Stimulated activated CD8-positive, alpha-beta memory T cell treated with anti-CD3 and anti-CD28 coated beads, Interleukin-4, amount 100 ng/mL, for 1 hour (primary cell): ENCODE measurements around the gene COPZ1.
"Not testable (repeated sequence)": the region's sequence is repeated elsewhere in the genome, so short reads cannot be mapped to it uniquely, and the experiment has no call there.

Source experiments
- DNase-seq, 2 donors: peaks; one replicate each; pipeline ENCODE4 v3.0.0-alpha.2; 2020; ENCODE audit warnings: low read depth in 2 of 2, low spot score in 1 of 2

Gene COPZ1, protein sequence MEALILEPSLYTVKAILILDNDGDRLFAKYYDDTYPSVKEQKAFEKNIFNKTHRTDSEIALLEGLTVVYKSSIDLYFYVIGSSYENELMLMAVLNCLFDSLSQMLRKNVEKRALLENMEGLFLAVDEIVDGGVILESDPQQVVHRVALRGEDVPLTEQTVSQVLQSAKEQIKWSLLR

DNA sequence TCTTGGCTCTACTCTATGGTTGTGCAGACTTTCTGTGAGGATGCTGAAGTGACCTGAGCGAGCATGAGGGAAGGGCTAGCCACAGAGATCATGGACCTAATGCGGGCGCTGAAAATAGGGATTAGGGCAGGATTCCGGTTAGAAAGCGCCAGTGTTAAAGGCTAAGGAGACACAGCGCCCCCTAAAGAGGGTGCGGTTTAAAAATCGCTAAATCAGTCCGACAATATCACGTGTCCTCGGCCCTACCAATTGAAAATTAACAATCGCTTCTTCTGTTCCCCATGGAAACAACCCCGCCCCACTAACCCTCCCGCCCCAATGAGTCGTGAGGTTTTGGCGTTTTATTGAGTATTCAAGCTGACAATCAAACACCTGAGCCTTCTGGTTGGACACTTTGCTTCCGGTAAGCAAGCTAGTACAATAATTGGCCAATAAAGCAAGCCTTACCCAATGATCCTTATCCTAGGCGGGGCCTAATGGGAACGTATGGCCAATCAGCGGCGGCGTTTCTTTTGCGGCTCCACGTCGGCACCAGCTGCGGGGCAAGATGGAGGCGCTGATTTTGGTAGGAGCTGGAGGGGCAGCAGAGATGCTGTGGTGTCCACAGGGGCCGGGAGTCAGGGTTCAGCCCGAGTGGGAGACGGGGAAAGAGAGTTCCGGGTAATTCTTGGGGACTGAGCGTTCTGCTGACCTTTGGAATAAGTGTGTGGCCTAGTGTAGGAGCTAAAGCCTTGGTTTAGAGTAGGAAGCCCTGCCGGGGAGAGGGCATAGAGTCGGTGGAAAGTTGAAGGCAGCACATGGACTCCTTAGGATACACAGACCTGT, at the start of gene COPZ1:
TSS of gene COPZ1 (plus strand) at position 515 of the 825 bp plus-strand sequence. CDS start at position 548, 33 bp downstream.
- DNase-seq: peak; percentile 80 to 86

DNA sequence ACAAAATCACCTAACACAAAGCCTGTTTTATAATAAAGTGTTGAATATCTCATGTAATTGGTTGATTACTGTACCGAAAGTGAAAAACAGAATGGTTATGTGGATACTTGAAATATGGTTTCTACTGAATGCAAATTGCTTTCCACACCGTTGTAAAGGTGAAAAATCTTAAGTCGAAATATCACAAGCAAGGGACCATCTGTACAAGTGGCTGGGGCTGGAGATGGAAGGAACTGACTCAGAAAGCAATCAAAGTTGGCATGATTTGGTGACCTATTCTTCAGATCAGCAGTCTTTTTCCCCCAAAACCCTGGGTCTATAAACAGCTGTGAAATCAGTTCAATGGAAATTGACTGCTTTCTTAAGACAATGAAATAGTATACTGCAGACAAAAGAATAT, 48.6 kb upstream of the COPZ1 start:
- DNase-seq: no peak

DNA sequence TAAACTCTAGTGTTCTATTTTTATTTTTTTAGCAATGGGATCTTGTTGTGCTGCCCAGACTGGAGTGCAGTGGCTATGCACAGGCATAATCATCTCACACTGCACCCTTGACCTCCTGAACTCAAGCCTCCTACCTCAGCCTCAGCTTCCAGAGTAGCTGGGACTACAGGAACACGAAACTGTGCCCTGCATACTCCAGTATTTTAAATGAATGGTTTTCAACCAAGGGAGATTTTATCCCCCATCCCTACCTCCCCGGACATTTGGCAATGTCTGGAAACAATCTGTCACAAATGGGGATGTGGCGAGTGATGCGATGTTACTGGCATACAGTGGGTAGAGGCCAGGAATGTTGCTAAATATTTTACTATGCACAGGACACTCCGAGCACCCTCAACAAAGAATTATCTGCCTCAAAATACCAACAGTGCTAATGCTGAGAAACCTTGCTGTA, 47.1 kb upstream of the COPZ1 start:
- no peak for DNase-seq

DNA sequence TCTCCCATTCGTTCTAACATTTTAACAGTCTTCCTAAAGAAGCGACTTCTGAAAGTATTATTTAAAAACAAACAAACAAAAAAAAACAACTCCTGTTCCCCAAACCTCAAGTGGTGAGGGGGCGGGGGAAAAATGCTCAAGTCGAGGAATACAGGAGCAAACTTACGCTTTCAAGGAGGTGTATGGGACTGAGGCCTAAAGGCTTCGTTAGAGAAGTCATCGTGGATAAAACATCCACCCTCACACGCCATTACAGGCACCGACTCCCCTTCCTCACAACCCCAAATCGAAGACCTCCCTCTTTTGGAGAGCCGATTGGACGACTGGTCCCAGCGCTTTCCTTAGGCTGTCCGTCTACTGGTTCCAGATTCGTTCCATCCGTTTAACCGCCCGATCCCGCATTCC, 45.7 kb upstream of the COPZ1 start:
- DNase-seq: no peak

DNA sequence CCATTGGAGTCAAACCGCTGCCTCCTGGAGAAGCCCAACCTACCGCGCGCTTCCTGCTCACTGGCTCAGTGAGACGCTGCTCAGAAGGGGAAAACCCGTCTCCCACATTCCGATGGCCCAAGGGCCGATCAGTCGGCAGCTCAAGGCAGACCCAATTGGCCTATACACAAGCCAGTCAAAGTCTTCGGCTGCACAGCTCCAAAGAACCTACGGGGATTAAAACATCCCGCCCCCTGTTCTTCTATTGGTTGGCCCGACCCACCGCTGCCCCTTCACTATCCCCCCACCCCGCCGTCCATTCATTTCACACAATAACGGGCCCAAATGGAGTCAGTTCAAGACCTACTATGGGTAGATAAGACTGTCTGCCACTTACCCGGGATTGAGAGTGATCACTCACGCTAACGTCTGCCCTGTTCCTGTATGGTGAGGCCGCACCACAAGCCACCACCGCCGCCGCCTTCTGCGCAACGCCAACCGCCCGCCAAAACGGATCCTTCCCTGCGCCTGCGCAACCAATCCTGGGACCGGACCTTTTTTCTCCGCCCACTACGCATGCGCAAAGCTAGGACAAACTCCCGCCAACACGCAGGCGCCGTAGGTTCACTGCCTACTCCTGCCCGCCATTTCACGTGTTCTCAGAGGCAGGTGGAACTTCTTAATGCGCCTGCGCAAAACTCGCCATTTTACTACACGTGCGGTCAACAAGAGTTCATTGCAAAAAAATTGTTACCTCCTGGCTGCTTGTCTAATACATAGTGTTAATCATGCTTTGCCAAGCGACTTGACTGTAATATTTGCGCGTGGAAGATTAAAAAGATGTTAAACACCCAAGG, 45.1 kb upstream of the COPZ1 start, which contains the start of gene CBX5:
TSS of gene CBX5 (minus strand) at position 491 of the 836 bp plus-strand sequence. CDS start 22,472 bp downstream, outside the sequence.
- peak; percentile 98 to 100 for DNase-seq

DNA sequence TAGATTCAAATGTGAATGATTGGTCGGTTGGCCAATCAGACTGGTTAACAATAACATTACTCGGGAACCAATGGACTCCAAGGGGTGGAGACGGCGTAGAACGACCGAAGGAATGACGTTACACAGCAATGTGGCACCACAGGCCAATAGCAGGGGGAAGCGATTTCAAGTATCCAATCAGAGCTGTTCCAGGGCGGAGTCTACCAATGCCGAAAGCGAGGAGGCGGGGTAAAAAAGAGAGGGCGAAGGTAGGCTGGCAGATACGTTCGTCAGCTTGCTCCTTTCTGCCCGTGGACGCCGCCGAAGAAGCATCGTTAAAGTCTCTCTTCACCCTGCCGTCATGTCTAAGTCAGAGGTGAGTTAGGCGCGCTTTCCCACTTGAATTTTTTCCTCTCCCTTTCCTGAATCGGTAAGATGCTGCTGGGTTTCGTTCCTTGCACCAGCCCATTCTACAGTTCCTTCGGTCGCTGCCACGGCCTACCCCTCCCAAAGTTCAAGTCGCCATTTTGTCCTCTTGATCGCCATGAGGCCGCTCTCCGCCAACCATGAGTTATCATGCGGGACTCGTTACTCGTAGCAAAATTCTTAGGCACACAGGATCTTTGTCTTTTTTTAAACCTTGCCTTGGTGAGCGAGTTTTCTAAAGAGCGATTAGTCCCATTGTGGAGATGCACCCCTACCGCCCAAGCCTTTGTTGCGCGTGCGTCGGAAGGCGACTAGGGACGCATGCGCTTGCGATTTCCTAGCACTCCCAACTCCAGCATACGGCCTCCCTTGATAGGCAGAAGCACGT, 44.3 kb upstream of the COPZ1 start, which contains the start of gene HNRNPA1:
TSS of gene HNRNPA1 (plus strand) at position 259 of the 793 bp plus-strand sequence. CDS start at position 341, 82 bp downstream.
- DNase-seq: peak; percentile 64 to 88

DNA sequence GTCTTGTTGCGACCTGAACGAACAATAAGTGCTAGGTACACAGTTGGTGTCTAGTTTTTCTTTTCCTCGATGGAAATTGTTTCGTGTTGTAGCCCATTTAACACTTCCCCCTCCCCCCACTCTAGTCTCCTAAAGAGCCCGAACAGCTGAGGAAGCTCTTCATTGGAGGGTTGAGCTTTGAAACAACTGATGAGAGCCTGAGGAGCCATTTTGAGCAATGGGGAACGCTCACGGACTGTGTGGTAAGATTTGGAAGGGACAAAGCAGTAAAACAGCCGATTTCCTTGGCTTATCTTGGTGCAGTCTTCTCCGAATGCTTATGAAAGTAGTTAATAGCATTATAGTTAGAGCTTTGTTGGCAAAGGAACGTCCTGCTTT, 43.7 kb upstream of the COPZ1 start:
- not testable (repeated sequence) for DNase-seq

DNA sequence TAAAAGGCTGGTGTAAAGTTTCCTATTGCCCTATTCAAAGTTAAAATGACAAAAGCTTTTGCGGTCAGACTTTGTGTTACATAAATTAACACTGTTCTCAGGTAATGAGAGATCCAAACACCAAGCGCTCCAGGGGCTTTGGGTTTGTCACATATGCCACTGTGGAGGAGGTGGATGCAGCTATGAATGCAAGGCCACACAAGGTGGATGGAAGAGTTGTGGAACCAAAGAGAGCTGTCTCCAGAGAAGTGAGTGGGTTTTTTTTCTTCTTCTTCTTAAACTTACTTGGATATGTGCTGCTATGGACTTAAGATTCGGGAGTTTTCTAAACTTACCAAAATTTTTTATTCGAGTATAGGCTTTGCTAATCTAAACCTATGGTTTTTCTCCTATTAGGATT, 43.2 kb upstream of the COPZ1 start:
- not testable (repeated sequence) for DNase-seq

DNA sequence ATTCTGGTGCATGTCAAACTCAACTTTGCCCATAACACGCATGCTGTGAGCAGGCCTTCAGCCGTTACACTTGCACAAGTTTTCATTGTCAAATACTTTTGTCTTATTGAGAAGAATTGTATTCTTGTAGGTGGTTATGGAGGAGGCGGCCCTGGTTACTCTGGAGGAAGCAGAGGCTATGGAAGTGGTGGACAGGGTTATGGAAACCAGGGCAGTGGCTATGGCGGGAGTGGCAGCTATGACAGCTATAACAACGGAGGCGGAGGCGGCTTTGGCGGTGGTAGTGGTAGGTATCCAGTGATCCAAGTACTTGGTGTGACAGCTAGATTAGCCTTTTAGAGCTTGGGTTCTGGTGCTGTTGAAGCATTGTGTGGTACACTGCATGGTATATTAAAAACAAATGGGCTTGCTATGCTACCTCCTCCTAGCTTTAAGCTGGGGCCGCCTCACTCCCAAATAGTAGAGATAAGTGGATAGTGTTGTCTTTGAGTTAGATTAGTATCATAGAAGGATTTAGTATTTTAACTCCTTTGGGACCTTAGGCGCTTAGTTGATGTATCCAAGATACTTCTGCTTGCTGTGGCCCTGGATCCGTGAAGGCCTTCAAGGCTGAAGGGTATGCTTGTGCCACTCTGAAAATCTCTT, 41.9 kb upstream of the COPZ1 start:
- DNase-seq: no peak

DNA sequence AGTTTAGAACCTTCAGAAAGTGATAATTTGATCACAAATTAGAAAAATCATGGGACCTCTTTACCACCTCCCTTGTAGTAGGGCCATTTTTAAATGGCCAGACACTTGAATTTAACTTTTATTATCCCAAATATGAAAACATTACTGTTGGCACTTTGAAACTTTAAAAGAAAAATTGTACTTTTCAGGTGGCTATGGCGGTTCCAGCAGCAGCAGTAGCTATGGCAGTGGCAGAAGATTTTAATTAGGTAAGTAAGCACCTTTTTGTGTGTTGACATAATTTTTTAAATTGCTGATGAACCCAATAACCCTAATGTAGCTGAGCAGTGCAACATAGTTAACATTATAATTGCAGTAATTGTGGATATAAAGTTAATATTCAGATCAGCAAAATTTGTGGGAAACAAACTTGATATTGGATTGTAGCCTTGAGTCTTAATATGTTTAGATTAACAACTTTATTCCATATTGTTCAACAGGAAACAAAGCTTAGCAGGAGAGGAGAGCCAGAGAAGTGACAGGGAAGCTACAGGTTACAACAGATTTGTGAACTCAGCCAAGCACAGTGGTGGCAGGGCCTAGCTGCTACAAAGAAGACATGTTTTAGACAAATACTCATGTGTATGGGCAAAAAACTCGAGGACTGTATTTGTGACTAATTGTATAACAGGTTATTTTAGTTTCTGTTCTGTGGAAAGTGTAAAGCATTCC, 40.7 kb upstream of the COPZ1 start:
- DNase-seq: not testable (repeated sequence)

DNA sequence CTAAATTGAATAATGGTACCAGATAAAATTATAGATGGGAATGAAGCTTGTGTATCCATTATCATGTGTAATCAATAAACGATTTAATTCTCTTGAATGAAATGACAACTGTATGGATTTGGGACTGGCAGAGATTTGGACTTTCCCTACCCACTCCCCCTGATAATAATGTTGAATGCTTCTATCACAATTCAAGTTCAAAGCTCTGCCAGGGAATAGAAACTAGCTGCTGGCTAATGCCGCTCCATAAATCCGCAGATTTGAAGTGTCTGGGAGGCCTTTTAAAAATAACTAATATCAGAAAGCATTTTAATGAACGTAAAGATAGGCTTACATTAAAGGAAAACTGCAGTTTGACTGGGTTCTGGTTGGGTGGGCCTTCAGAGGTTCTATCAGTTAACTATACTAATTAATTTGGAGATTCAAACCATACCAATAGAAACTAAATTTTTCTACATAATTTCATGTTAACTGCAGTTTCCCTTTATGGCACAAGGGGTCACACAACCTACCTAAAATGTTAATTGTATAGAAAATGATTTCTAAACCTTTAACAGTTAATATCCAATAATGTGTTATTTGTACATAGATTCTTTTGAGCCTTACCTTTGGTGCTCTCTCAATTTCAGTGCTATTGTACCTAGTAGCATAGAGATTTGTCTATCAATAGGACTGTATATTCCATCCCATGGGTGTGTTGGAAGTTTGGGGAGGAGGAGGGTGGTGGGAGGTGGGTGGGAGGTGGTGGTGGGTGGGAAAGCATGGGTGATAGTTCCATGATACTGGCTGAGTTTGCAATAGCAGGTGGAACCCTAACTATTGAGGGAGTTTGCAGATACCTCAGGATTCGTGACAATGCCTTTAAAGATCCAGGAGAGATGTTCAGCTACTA, 39.5 kb upstream of the COPZ1 start:
- DNase-seq: no peak

DNA sequence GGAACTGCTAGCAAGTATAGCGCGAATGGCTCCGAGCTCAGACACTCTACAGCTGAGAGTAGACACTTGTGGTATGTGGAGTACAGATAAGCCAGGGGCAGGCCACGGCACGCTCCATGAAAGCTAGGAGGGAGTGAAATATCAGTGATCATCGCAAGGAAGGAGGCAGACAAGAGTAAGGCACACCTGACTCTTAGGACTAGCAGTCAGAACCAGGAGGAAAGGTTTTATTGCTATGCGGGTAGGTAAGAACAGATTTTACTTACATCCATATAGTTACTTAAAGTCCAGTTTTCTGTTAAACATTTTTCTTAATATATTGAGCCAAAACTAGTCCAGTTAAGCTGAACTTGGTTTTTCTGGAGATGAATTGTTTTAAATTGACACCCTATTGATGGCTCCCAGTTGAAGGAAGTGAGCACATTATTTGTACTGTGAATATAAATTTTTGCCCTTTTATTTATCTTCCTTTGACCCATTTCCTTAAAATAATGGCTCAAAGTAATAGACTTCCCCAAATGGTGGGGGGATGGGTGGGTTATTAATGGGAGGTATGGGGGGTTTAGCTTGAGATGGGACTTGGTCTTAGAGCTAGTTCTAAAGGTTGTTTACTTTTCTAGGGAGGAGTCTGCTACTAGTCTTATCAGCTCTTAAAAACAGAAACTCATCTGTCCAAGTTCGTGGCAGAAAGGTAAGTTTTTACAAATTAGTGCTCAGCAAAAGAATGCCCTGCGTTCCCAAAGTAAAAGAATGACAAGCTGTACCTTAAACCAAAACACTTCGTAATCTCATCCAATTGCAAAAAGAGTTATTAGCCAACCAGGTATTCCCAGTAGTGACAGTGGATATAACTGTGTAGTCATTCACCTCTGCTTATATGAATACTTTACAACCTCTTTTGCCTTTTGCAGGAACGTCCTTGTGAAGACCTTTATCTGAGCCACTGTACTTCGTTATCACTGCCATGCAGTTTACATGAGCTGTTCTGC, 38.6 kb upstream of the COPZ1 start:
- no peak for DNase-seq

DNA sequence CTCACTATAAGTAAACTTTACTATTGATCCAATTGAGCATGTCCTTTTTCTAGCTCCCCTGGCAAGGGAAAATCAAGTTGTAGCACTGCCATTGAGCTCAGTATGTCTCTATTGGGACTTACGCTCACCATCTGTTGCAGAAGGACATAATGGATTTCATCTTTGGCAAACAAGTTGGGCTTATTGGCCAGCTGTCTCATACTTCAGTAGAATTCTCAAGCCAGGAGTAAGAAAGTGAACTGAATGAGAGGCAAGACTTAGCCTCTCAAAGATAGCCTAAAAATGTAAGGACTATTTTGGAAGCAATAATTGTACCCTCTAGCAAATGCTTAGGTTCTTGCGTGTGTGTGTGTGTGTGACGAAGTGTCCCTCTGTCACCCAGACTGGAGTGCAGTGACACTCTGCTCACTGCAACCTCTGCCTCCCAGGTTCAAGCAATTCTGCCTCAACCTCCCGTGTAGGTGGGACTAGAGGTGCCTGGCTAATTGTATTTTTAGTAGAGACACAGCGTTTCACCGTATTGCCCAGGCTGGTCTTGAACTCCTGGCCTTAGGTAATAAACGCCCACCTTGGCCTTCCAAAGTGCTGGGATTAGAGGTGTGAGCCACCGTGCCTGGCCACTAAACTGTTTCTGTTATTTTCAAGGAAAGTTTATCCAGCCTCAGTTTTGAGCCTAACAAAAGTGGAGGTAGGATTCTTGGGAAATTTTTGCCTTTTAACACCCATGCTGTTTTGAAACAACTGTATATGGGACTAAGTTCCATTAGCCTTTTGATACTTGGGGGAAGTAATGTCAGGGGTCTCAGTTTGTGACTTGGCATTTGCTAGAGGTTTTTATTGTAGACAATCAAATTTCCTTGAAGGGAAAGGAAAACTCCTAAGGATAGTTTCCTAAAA, 37.4 kb upstream of the COPZ1 start:
- no peak for DNase-seq

DNA sequence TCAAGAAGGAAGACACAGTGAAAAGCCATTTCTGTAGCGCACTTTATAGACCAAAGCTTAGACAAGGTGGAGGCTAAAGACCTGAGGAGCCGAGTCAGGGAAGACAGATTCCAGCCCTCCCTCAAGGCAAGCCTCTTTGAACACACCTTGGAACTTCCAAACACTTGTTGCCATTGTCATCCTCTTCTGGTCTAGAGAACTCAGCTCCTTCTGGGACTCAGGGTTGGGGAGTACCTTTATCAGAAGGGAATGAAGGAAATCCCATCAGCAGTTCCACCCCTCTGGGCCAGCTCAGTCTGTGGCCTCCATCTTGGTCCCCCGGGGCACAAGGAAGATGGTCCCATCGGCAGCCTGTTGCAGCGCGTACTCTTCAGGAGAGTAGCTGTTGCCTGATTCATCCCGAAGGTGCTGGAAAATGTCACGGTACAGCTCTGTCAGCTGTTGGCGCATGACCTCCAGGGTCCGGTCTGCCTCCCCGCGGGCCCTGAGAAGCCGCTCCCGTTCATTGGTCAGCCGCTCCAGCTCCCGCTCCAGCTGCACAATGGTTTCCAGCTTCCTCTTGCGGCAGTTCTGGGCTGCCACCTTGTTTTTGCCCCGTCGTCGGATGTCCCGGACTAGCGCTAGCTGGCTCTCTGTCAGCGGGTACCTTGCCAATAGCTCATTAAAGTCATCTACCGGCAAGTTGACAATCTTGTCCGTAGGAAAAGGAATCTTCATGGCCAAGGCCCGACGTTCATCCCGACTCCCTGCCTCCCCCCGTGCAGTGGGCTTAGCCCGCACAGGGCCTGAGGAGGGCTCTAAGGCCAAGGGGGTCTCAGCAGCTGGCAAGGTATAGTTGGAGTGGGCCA, 32.6 kb upstream of the COPZ1 start:
- DNase-seq: no peak

DNA sequence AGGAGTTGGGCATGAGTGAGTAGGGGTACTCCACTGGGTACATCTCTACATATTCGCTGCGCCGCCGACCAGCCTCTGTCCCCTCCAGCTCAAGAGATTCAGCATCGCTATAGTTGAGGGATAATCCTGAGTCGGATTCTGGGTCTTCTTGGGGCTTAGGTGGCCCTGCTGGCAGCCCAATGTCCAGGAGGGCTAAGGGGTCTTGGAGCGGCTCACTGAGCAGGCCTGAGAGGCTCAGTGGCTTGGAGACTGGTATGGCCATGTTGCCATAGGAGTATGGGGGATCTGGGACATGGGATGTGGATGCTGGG, 32.0 kb upstream of the COPZ1 start:
- no peak for DNase-seq
